Keratinocyte (primary cell): Measurements from ENCODE around the gene ATP13A1. TPM values are rescaled to one million over a fixed set of nuclear protein-coding genes. Genes with fewer than 3 reads are reported as not detected.

Experiments
- DNase-seq: peaks from one replicate; pipeline ENCODE4 v3.0.0-alpha.2; 2011; ENCODE audit warnings: low read depth, missing footprints, low spot score
- FAIRE-seq: peaks from 2 replicates; lab custom pipeline; 2011; peaks lifted over from hg19 to GRCh38; lab: Jason Lieb, UNC
- H2AFZ ChIP-seq: 2 replicates; pipeline ENCODE4 v1.6.0; 2012; ENCODE audit warnings: low read length, control low read depth, inconsistent platforms; ENCODE audit not compliant: control insufficient read depth
- H3K27ac ChIP-seq: 2 replicates; pipeline ENCODE4 v1.5.1; 2011; ENCODE audit warnings: low read length; ENCODE audit not compliant: control insufficient read depth, insufficient read depth
- H3K27me3 ChIP-seq: 3 replicates; pipeline ENCODE4 v1.6.0; 2011; ENCODE audit warnings: low read length; ENCODE audit not compliant: control insufficient read depth, insufficient read depth; ENCODE audit errors: extremely low read depth
- H3K36me3 ChIP-seq, 2 experiments: 2 replicates in 1 of 2; 3 replicates in 1 of 2; pipeline ENCODE4 v1.5.1; 2011; ENCODE audit warnings: low read length in 2 of 2, mild to moderate bottlenecking in 1 of 2; ENCODE audit not compliant: control insufficient read depth in 2 of 2, insufficient read depth in 2 of 2; ENCODE audit errors: extremely low read depth in 1 of 2
- H3K4me1 ChIP-seq: 3 replicates; pipeline ENCODE4 v1.5.1; 2011; ENCODE audit warnings: low read length; ENCODE audit not compliant: control insufficient read depth, insufficient read depth; ENCODE audit errors: extremely low read depth
- H3K4me2 ChIP-seq: 3 replicates; pipeline ENCODE4 v1.6.0; 2011; ENCODE audit warnings: low read depth, low read length; ENCODE audit not compliant: control insufficient read depth, insufficient read depth; ENCODE audit errors: extremely low read depth
- H3K4me3 ChIP-seq, 3 experiments: fragments of 200-600 bp in 1 of 3; sonication (generic) in 1 of 3; 2 replicates in 2 of 3; 3 replicates in 1 of 3; pipeline ENCODE4 v1.5.1; 2011 to 2016; ENCODE audit warnings: low read length in 3 of 3, mild to moderate bottlenecking in 3 of 3, control low read depth in 2 of 3, inconsistent platforms in 1 of 3, low read depth in 1 of 3, mixed read lengths in 1 of 3, mixed run types in 1 of 3, moderate library complexity in 1 of 3; ENCODE audit not compliant: control insufficient read depth in 2 of 3, insufficient read depth in 2 of 3; ENCODE audit errors: extremely low read depth in 1 of 3
- H3K79me2 ChIP-seq: 2 replicates; pipeline ENCODE4 v1.6.0; 2012; ENCODE audit warnings: low read length; ENCODE audit not compliant: control insufficient read depth, insufficient read depth
- H3K9ac ChIP-seq: 3 replicates; pipeline ENCODE4 v1.6.0; 2011; ENCODE audit warnings: low read length; ENCODE audit not compliant: control insufficient read depth, insufficient read depth; ENCODE audit errors: extremely low read depth
- H3K9me1 ChIP-seq: 3 replicates; pipeline ENCODE4 v1.6.0; 2011; ENCODE audit warnings: low read length; ENCODE audit not compliant: control insufficient read depth, insufficient read depth; ENCODE audit errors: extremely low read depth
- H3K9me3 ChIP-seq: 2 replicates; pipeline ENCODE4 v1.5.1; 2012; ENCODE audit warnings: low read depth, low read length; ENCODE audit not compliant: control insufficient read depth
- H4K20me1 ChIP-seq: 3 replicates; pipeline ENCODE4 v1.6.0; 2011; ENCODE audit warnings: low read length; ENCODE audit not compliant: control insufficient read depth, insufficient read depth; ENCODE audit errors: extremely low read depth
- CTCF ChIP-seq, 3 experiments: IDR thresholded peaks in 1 of 3; conservative IDR thresholded peaks in 1 of 3; optimal IDR thresholded peaks in 1 of 3; 2 replicates in 2 of 3; 3 replicates in 1 of 3; pipeline versions ENCODE3 to v1.5.1; 2011; ENCODE audit warnings: low read length in 3 of 3, mild to moderate bottlenecking in 3 of 3, moderate library complexity in 2 of 3, control low read depth in 1 of 3, inconsistent platforms in 1 of 3; ENCODE audit not compliant: insufficient read depth in 2 of 3; ENCODE audit errors: extremely low read depth in 1 of 3
- EZH2 ChIP-seq: IDR thresholded peaks from one replicate; pipeline ENCODE4 v1.6.1; 2012; ENCODE audit warnings: inconsistent platforms, mild to moderate bottlenecking, low read length, moderate library complexity
- dilution Hi-C: fragments of 300-500 bp; cut with MboI; formaldehyde crosslinking; loops from one replicate; pipeline ENCODE4 v1.7.0; 2020; ENCODE audit warnings: low sequenced_read_pairs; ENCODE audit not compliant: extremely low pct_ligation_motif_present
- polyA plus RNA-seq, 5 experiments: library from polyadenylated mRNA; depleted of rRNA in 3 of 5; stranded (reverse) in 3 of 5; stranded (forward) in 1 of 5; unstranded in 1 of 5; fragments of >200 nt; gene quantifications; 1 replicate in 1 of 5; 2 replicates in 3 of 5; 3 replicates in 1 of 5; pipeline versions ENCODE4 v1.2.1 to v1.2.3, GENCODE V29; 2011 to 2012; ENCODE audit warnings: missing spikeins in 2 of 5, low read depth in 1 of 5, low replicate concordance in 1 of 5

ATP13A1 gene
- polyA plus RNA-seq, 1 donor (not counting 4 experiments of a cell fraction or from before 2014, with no cell fraction given), result 9.8 TPM

- peak within 1 kb of the TSS; percentile 69 for H3K27ac ChIP-seq
- no peaks in the 10 kb centered on the region for H3K9me3 ChIP-seq
- peak within 1 kb of the TSS; percentile 93 for H3K4me2 ChIP-seq
- peak within 1 kb of the TSS; percentile 64 to 75 (median 73) for H3K4me3 ChIP-seq
- H3K9me1 ChIP-seq, result no peaks in the 10 kb centered on the region
- no peak for TF ChIP-seq EZH2
- no peak for TF ChIP-seq CTCF (optimal IDR thresholded peaks at IDR 0.05 in 1 of 3, IDR thresholded peaks at IDR 0.05 in 1 of 3, conservative IDR thresholded peaks at IDR 0.05 in 1 of 3; ENCODE audit: extremely low read depth in 1 of 3, insufficient read depth in 2 of 3, low read length in 3 of 3)
- peaks cover 3% of the 10 kb centered on the region for H3K79me2 ChIP-seq
- H3K36me3 ChIP-seq, result peaks cover 4 to 7% of the 10 kb centered on the region in 2 experiments
- H3K9ac ChIP-seq, result peak within 1 kb of the TSS; percentile 79
- H2AFZ ChIP-seq, result peak within 1 kb of the TSS; percentile 52
- peak; percentile 48 for FAIRE-seq
- no peaks in the 10 kb centered on the region for H3K27me3 ChIP-seq
- peak; percentile 40 for DNase-seq
- dilution Hi-C loops, result no loop called here
- peaks cover 5% of the 10 kb centered on the region for H3K4me1 ChIP-seq
- peaks cover 3% of the 10 kb centered on the region for H4K20me1 ChIP-seq
These were observed 35.6 kb downstream of the ATP13A1 start, which contains the start of gene LPAR2 for GRCh38 chr19:19627621-19628500. Gene LPAR2 (minus strand): TSS chr19:19628220. CDS start chr19:19627275, 945 bp downstream.

DNA sequence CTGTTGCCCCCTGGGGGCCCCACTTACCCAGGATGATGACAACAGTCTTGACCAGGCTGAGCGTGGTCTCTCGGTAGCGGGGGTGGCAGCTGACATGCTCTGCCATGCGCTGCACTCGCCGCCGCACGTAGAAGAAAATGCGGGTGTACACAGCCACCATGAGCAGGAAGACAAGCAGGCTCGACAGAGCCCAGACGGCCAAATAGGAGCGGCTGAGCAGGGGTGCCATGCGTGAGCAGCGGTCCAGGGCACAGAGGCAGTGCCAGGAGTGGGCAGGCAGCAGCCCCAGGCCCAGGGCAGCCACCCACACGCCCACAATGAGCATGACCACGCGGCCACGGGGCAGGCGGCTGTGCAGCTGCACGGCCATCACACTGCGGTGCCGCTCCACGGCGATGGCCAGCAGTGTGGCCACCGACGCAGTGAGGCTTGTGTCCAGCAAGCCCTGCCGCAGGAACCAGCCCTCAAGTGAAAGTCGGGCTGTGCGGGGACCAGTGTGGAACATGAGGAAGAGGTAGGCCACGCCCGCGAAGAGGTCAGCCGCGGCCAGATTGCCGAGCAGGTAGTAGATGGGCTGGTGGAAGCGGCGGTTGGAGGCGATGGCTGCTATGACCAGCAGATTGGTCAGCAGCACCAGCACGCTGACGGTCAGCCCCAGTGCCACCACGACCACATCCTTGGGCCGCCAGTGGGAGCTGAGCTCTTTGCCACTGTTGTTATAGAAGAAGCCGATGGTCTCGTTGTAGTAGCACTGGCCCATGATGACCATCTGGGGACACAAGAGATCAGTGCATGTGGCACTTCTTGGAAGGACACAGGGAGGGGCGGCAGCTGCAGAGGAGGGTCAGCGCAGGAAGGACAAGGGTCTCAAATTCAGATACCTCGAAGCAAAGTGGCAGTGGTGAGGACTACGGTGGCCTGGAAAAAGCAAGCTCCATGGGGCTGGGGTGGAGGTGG lies 36.7 kb downstream of the ATP13A1 start:
- TF ChIP-seq EZH2 (no peak), CTCF (optimal IDR thresholded peaks at IDR 0.05 in 1 of 3, IDR thresholded peaks at IDR 0.05 in 1 of 3, conservative IDR thresholded peaks at IDR 0.05 in 1 of 3; ENCODE audit: extremely low read depth in 1 of 3, insufficient read depth in 2 of 3, low read length in 3 of 3) (no peak)
- Histone ChIP-seq H3K79me2 (peaks cover 3% of the 10 kb centered on the region), H3K27me3 (no peaks in the 10 kb centered on the region), H4K20me1 (peaks cover 3% of the 10 kb centered on the region), H3K27ac (no peak overlapping the region), H3K4me3 (peak overlapping the region; percentile 64 to 75 (median 73)), H3K9me1 (no peaks in the 10 kb centered on the region), H3K36me3 (peaks cover 0 to 4% of the 10 kb centered on the region in 2 experiments), H3K4me2 (peak overlapping the region; percentile 93), H3K4me1 (peaks cover 5% of the 10 kb centered on the region), H3K9me3 (no peaks in the 10 kb centered on the region), H3K9ac (peak overlapping the region; percentile 79), H2AFZ (no peak overlapping the region)
- no peak for FAIRE-seq
- no peak for DNase-seq
- dilution Hi-C loops, result no loop called here
